PC-3 (cell line): ENCODE results near the gene SPDYE1.
"Not testable (repeated sequence)": the region's sequence is repeated elsewhere in the genome, so short reads cannot be mapped to it uniquely, and the experiment has no call there.

Source experiments
- CTCF ChIP-seq: fragments of 300-600 bp; sonication (generic); conservative IDR thresholded peaks from 2 replicates; pipeline ENCODE4 v1.5.1; 2017; ENCODE audit warnings: antibody characterized with exemption, low read depth, mild to moderate bottlenecking, low read length
- EZH2 ChIP-seq: fragments of 300-600 bp; sonication (generic); IDR thresholded peaks from one replicate; pipeline ENCODE4 v1.6.1; 2017; ENCODE audit warnings: antibody characterized with exemption, mild to moderate bottlenecking, low read length; ENCODE audit not compliant: unreplicated experiment

- TF ChIP-seq CTCF, EZH2: not testable (repeated sequence)
Measured at GRCh38 chr7:44031319-44031718, 33.6 kb downstream of the SPDYE1 start.
